Measurements from ENCODE around the gene TMEM214. TPM values are rescaled to one million over a fixed set of nuclear protein-coding genes. Genes with fewer than 3 reads are reported as not detected.

Gene TMEM214
- total RNA-seq, 1 donor: 50.3 TPM

GRCh38 chr2:27079233-27080139 is 46.7 kb downstream of the TMEM214 start:
- H2AFZ ChIP-seq (ENCODE audit: low read length): peak overlapping the region; percentile 61
- no peaks in the 10 kb centered on the region for H3K27me3 ChIP-seq (ENCODE audit: insufficient read depth, low read length)
- peaks cover 25% of the 10 kb centered on the region for H3K36me3 ChIP-seq (ENCODE audit: insufficient read depth, low read length)
- TF ChIP-seq, protein P1, sequence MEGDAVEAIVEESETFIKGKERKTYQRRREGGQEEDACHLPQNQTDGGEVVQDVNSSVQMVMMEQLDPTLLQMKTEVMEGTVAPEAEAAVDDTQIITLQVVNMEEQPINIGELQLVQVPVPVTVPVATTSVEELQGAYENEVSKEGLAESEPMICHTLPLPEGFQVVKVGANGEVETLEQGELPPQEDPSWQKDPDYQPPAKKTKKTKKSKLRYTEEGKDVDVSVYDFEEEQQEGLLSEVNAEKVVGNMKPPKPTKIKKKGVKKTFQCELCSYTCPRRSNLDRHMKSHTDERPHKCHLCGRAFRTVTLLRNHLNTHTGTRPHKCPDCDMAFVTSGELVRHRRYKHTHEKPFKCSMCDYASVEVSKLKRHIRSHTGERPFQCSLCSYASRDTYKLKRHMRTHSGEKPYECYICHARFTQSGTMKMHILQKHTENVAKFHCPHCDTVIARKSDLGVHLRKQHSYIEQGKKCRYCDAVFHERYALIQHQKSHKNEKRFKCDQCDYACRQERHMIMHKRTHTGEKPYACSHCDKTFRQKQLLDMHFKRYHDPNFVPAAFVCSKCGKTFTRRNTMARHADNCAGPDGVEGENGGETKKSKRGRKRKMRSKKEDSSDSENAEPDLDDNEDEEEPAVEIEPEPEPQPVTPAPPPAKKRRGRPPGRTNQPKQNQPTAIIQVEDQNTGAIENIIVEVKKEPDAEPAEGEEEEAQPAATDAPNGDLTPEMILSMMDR (IDR thresholded peaks at IDR 0.05; ENCODE audit: extremely low read depth, low read depth, low read length): no peak
- peak overlapping the region; percentile 77 for H3K27ac ChIP-seq (ENCODE audit: low read depth, low read length)
- H4K20me1 ChIP-seq (ENCODE audit: insufficient read depth, low read length): peaks cover 33% of the 10 kb centered on the region
- peaks cover 37% of the 10 kb centered on the region for H3K79me2 ChIP-seq (ENCODE audit: insufficient read depth, low read length)
- peak overlapping the region; percentile 95 for H3K4me2 ChIP-seq (ENCODE audit: insufficient read depth, low read length)
- H3K9me3 ChIP-seq (ENCODE audit: low read depth, low read length): no peaks in the 10 kb centered on the region
- H3K4me3 ChIP-seq (ENCODE audit: insufficient read depth, low read length): peak overlapping the region; percentile 92
- DNase-seq (ENCODE audit: insufficient read length, low spot score, missing footprints): peak; percentile 91
- peaks cover 41% of the 10 kb centered on the region for H3K4me1 ChIP-seq (ENCODE audit: insufficient read depth, low read length)

DNA sequence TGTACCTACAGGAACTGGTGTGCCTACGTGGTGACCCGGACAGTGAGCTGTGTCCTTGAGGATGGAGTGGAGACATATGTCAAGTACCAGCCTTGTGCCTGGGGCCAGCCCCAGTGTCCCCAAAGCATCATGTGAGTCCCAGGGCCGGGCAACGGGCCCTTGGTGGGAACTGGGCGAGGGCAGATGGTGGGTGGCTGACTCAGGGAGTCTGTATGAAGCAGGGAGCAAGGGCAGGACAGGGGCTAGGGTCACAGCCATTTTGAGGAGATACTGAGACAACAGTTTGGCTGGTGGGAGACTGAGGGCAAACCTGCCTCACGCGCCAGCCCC is 47.3 kb downstream of the TMEM214 start:
- peak; percentile 90 for DNase-seq (ENCODE audit: insufficient read length, low spot score, missing footprints)
- peaks cover 37% of the 10 kb centered on the region for H3K79me2 ChIP-seq (ENCODE audit: insufficient read depth, low read length)
- peak overlapping the region; percentile 61 for H2AFZ ChIP-seq (ENCODE audit: low read length)
- no peaks in the 10 kb centered on the region for H3K9me3 ChIP-seq (ENCODE audit: low read depth, low read length)
- H3K4me3 ChIP-seq (ENCODE audit: insufficient read depth, low read length): peak overlapping the region; percentile 92
- no peaks in the 10 kb centered on the region for H3K27me3 ChIP-seq (ENCODE audit: insufficient read depth, low read length)
- H4K20me1 ChIP-seq (ENCODE audit: insufficient read depth, low read length): peaks cover 33% of the 10 kb centered on the region
- H3K4me2 ChIP-seq (ENCODE audit: insufficient read depth, low read length): peak overlapping the region; percentile 95
- peaks cover 27% of the 10 kb centered on the region for H3K36me3 ChIP-seq (ENCODE audit: insufficient read depth, low read length)
- peaks cover 35% of the 10 kb centered on the region for H3K4me1 ChIP-seq (ENCODE audit: insufficient read depth, low read length)
- peak overlapping the region; percentile 77 for H3K27ac ChIP-seq (ENCODE audit: low read depth, low read length)
- TF ChIP-seq, protein P1 (IDR thresholded peaks at IDR 0.05; ENCODE audit: extremely low read depth, low read depth, low read length): no peak

GRCh38 chr2:27080603-27080936 is 47.8 kb downstream of the TMEM214 start:
- Histone ChIP-seq H3K36me3 (ENCODE audit: insufficient read depth, low read length) (peaks cover 27% of the 10 kb centered on the region), H3K9me3 (ENCODE audit: low read depth, low read length) (no peaks in the 10 kb centered on the region), H3K27me3 (ENCODE audit: insufficient read depth, low read length) (no peaks in the 10 kb centered on the region), H4K20me1 (ENCODE audit: insufficient read depth, low read length) (peaks cover 33% of the 10 kb centered on the region), H3K4me2 (ENCODE audit: insufficient read depth, low read length) (peak overlapping the region; percentile 95), H3K79me2 (ENCODE audit: insufficient read depth, low read length) (peaks cover 37% of the 10 kb centered on the region), H3K4me3 (ENCODE audit: insufficient read depth, low read length) (peak overlapping the region; percentile 92), H3K27ac (ENCODE audit: low read depth, low read length) (peak overlapping the region; percentile 77), H3K4me1 (ENCODE audit: insufficient read depth, low read length) (peaks cover 34% of the 10 kb centered on the region), H2AFZ (ENCODE audit: low read length) (no peak overlapping the region)
- TF ChIP-seq, protein P1 (IDR thresholded peaks at IDR 0.05; ENCODE audit: extremely low read depth, low read depth, low read length): no peak
- no peak for DNase-seq (ENCODE audit: insufficient read length, low spot score, missing footprints)

DNA sequence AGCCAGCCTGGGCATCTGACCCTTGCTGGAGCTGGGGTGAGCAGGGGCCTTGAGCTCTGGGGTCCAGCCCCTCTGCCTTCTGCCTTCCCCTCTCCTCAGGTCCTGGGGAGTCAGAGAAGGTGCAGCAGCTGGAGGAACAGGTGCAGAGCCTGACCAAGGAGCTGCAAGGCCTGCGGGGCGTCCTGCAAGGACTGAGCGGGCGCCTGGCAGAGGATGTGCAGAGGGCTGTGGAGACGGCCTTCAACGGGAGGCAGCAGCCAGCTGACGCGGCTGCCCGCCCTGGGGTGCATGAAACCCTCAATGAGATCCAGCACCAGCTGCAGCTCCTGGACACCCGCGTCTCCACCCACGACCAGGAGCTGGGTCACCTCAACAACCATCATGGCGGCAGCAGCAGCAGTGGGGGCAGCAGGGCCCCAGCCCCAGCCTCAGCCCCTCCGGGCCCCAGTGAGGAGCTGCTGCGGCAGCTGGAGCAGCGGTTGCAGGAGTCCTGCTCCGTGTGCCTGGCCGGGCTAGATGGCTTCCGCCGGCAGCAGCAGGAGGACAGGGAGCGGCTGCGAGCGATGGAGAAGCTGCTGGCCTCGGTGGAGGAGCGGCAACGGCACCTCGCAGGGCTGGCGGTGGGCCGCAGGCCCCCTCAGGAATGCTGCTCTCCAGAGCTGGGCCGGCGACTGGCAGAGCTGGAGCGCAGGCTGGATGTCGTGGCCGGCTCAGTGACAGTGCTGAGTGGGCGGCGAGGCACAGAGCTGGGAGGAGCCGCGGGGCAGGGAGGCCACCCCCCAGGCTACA is 49.4 kb downstream of the TMEM214 start:
- Histone ChIP-seq H3K9me3 (ENCODE audit: low read depth, low read length) (no peaks in the 10 kb centered on the region), H4K20me1 (ENCODE audit: insufficient read depth, low read length) (peaks cover 33% of the 10 kb centered on the region), H3K4me1 (ENCODE audit: insufficient read depth, low read length) (peaks cover 36% of the 10 kb centered on the region), H3K79me2 (ENCODE audit: insufficient read depth, low read length) (peaks cover 37% of the 10 kb centered on the region), H3K27me3 (ENCODE audit: insufficient read depth, low read length) (no peaks in the 10 kb centered on the region), H3K4me3 (ENCODE audit: insufficient read depth, low read length) (no peak overlapping the region), H3K36me3 (ENCODE audit: insufficient read depth, low read length) (peaks cover 27% of the 10 kb centered on the region), H3K4me2 (ENCODE audit: insufficient read depth, low read length) (no peak overlapping the region), H3K27ac (ENCODE audit: low read depth, low read length) (no peak overlapping the region), H2AFZ (ENCODE audit: low read length) (no peak overlapping the region)
- TF ChIP-seq, protein P1 (IDR thresholded peaks at IDR 0.05; ENCODE audit: extremely low read depth, low read depth, low read length): no peak
- peak; percentile 78 for DNase-seq (ENCODE audit: insufficient read length, low spot score, missing footprints)
